SK-N-SH (cell line): ENCODE measurements around the gene ARHGAP6. TPM values are rescaled to one million over a fixed set of nuclear protein-coding genes. Genes with fewer than 3 reads are reported as not detected.

Experiments used
- CTCF ChIA-PET: fragments of 300-600, 350-600 bp; formaldehyde crosslinking; extraction: SDS; loops from one replicate; lab custom pipeline; 2021; lab: Yijun Ruan, JAX
- POLR2A ChIA-PET: fragments of 350-600 bp; sonication (Branson Sonifier 250); formaldehyde crosslinking; extraction: SDS; loops from one replicate; lab custom pipeline; 2020; ENCODE audit warnings: antibody characterized with exemption, inconsistent platforms; lab: Yijun Ruan, JAX
- DNase-seq: peaks from one replicate; pipeline ENCODE4 v3.0.0; 2012
- H2AFZ ChIP-seq: fragments of 200-600 bp; sonication (generic); 2 replicates; pipeline ENCODE4 v1.8.1; 2016; ENCODE audit warnings: antibody characterized with exemption, mild to moderate bottlenecking, low read depth
- H3F3A ChIP-seq: fragments of 200-600 bp; sonication (generic); replicated peaks from 2 replicates; pipeline ENCODE3; 2016; ENCODE audit warnings: antibody characterized with exemption, mild to moderate bottlenecking; ENCODE audit not compliant: insufficient read depth
- H3K27ac ChIP-seq, 2 experiments: fragments of 200-500 bp in 1 of 2; fragments of 200-600 bp in 1 of 2; sonication (Bioruptor generic) in 1 of 2; sonication (generic), shearing (Covaris generic) in 1 of 2; 2 replicates each; pipeline versions ENCODE4 v1.5.1 to v1.6.1; 2014 to 2016; ENCODE audit warnings: low read depth in 2 of 2, inconsistent platforms in 1 of 2, low read length in 1 of 2, mild to moderate bottlenecking in 1 of 2, mixed read lengths in 1 of 2
- H3K27me3 ChIP-seq: fragments of 200-600 bp; sonication (generic), shearing (Covaris generic); 2 replicates; pipeline ENCODE4 v1.6.1; 2016; ENCODE audit warnings: mixed run types; ENCODE audit not compliant: insufficient read depth
- H3K36me3 ChIP-seq, 2 experiments: fragments of 200-500 bp in 1 of 2; fragments of 200-600 bp in 1 of 2; sonication (Bioruptor generic) in 1 of 2; sonication (generic) in 1 of 2; replicated peaks in 1 of 2; 2 replicates each; pipeline versions ENCODE3 to v1.5.1; 2014 to 2016; ENCODE audit warnings: low read length in 1 of 2, mild to moderate bottlenecking in 1 of 2; ENCODE audit not compliant: insufficient read depth in 2 of 2, control insufficient read depth in 1 of 2
- H3K4me1 ChIP-seq, 2 experiments: fragments of 200-500 bp in 1 of 2; fragments of 200-600 bp in 1 of 2; sonication (Bioruptor generic) in 1 of 2; sonication (generic), shearing (Covaris generic) in 1 of 2; 2 replicates each; pipeline versions ENCODE4 v1.5.1 to v1.6.1; 2014 to 2016; ENCODE audit warnings: low read depth in 1 of 2, low read length in 1 of 2, mixed run types in 1 of 2; ENCODE audit not compliant: insufficient read depth in 2 of 2, control insufficient read depth in 1 of 2
- H3K4me2 ChIP-seq: fragments of 200-600 bp; sonication (generic), shearing (Covaris generic); 2 replicates; pipeline ENCODE4 v1.6.1; 2017; ENCODE audit warnings: mixed run types
- H3K4me3 ChIP-seq, 2 experiments: fragments of 200-500 bp in 1 of 2; fragments of 200-600 bp in 1 of 2; sonication (Bioruptor generic) in 1 of 2; sonication (generic), shearing (Covaris generic) in 1 of 2; 2 replicates each; pipeline versions ENCODE4 v1.5.1 to v1.8.1; 2014 to 2016; ENCODE audit warnings: low read depth in 2 of 2, inconsistent platforms in 1 of 2, low read length in 1 of 2, mild to moderate bottlenecking in 1 of 2, mixed read lengths in 1 of 2, moderate library complexity in 1 of 2
- H3K79me2 ChIP-seq: fragments of 200-600 bp; sonication (generic); 2 replicates; pipeline ENCODE4 v1.8.1; 2017; ENCODE audit warnings: mild to moderate bottlenecking; ENCODE audit not compliant: insufficient read depth
- H3K9ac ChIP-seq: fragments of 200-600 bp; sonication (generic); 2 replicates; pipeline ENCODE4 v1.6.1; 2017; ENCODE audit warnings: mixed run types
- H3K9me2 ChIP-seq: fragments of 200-600 bp; sonication (generic); 2 replicates; pipeline ENCODE4 v1.6.1; 2017; ENCODE audit warnings: mixed run types
- H3K9me3 ChIP-seq: fragments of 200-600 bp; sonication (generic); 2 replicates; pipeline ENCODE4 v1.6.1; 2017; ENCODE audit warnings: mixed run types, mild to moderate bottlenecking, moderate library complexity
- H4K20me1 ChIP-seq: fragments of 200-600 bp; sonication (generic); 2 replicates; pipeline ENCODE4 v1.6.1; 2017; ENCODE audit warnings: mild to moderate bottlenecking, mixed run types; ENCODE audit not compliant: insufficient read depth
- EZH2phosphoT487 ChIP-seq: fragments of 200-600 bp; sonication (generic); IDR thresholded peaks from 2 replicates; pipeline ENCODE4 v1.6.1; 2017; ENCODE audit warnings: low read depth, mixed run types, mild to moderate bottlenecking, antibody characterized with exemption, moderate library complexity, borderline replicate concordance
- MEF2A ChIP-seq: IDR thresholded peaks from 2 replicates; pipeline ENCODE4 v1.4.0; 2012; ENCODE audit warnings: low read depth, borderline replicate concordance
- MXI1 ChIP-seq: IDR thresholded peaks from 2 replicates; pipeline ENCODE4 v1.6.1; 2012; ENCODE audit warnings: mild to moderate bottlenecking, low read depth, low read length, improper control_type of control experiment
- NFIC ChIP-seq: IDR thresholded peaks from 2 replicates; pipeline ENCODE4 v1.4.0; 2012; ENCODE audit warnings: borderline replicate concordance
- RXRA ChIP-seq: IDR thresholded peaks from 2 replicates; pipeline ENCODE4 v1.4.0; 2012; ENCODE audit warnings: low read depth, mild to moderate bottlenecking, borderline replicate concordance
- TCF12 ChIP-seq: IDR thresholded peaks from 2 replicates; pipeline ENCODE4 v1.4.0; 2012
- YY1 ChIP-seq: IDR thresholded peaks from 2 replicates; pipeline ENCODE4 v1.4.0; 2012; ENCODE audit warnings: low read depth, mild to moderate bottlenecking
- WGBS: methylation state at CpG from one replicate; pipeline ENCODE4 v1.1.6; 2017; ENCODE audit warnings: low lambda C conversion rate; 5-methylcytosine and 5-hydroxymethylcytosine counted together
- polyA plus RNA-seq, 3 experiments: library from polyadenylated mRNA; depleted of rRNA; stranded (reverse); fragments of >200 nt; gene quantifications; 2 replicates each; pipeline ENCODE4 v1.2.3, GENCODE V29; 2012
- TF ChIP-seq, protein P1 (sequence below): IDR thresholded peaks from 2 replicates; pipeline ENCODE4 v1.4.0; 2012; ENCODE audit warnings: low read depth, borderline replicate concordance
- TF ChIP-seq, protein P2 (sequence below): IDR thresholded peaks from 2 replicates; pipeline ENCODE4 v1.4.0; 2012; ENCODE audit warnings: low read depth
- TF ChIP-seq, protein P3 (sequence below): IDR thresholded peaks from 2 replicates; pipeline ENCODE4 v1.6.1; 2012; ENCODE audit warnings: mild to moderate bottlenecking, low read depth, low read length, moderate library complexity
- TF ChIP-seq, protein P4 (sequence below): IDR thresholded peaks from 2 replicates; pipeline ENCODE4 v1.4.0; 2012; ENCODE audit warnings: low read depth, borderline replicate concordance
- TF ChIP-seq, protein P5 (sequence below): fragments of 150-350 bp; IDR thresholded peaks from 2 replicates; pipeline ENCODE4 v1.6.1; 2017; ENCODE audit warnings: antibody characterized with exemption, low read length, low read depth, borderline replicate concordance

ARHGAP6 gene
- polyA plus RNA-seq, 1 of the 3 experiments (the other 2 are of a cell fraction), result 0.16 TPM

DNA sequence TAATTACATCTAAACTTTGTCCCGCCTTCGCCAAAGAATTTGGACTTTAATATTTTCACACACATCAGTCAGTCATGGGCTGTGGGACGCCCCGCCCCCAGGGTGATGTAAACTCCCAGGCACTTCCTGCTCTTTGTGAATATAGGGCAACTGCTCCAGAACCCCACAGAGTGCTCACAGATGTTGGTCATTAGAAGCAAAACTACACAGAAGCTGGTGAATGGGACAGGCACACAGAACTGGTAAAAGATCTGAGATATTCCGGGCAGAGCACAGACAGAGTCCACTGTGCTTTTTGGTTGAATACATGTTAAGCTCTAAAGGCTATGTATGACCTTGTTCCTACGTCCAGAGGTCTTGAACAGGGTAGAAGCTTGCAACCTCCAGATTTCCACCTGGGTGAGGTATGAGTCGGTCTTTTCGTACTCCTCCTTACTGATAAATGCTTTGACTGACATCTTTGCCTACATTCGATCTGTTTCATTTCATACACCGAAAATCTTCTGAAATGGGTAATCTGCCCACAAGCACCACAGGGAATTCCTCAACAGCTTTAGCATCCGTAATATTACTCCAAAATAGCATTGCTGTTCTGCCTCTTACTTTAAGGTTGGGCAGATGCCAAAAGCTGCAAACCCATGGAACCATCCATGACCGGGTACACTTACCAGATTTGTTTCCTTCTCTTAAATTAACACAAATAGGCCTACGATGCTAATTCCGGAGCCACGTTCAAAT lies 227.9 kb downstream of the ARHGAP6 start:
- POLR2A ChIA-PET, result no interaction called here
- no peaks in the 10 kb centered on the region for H4K20me1 ChIP-seq
- TF ChIP-seq NFIC (no peak), RXRA (no peak), TCF12 (peak; percentile 51; the same call in 1 of the 2 replicates), YY1 (no peak)
- no peak overlapping the region for H3K9ac ChIP-seq
- 0 out of 2 replicates have a peak overlapping the region, but pooled peaks have one; percentile 35 for H3K4me2 ChIP-seq
- H3K79me2 ChIP-seq, result no peaks in the 10 kb centered on the region
- no peak for DNase-seq
- H3K9me2 ChIP-seq, result no peaks in the 10 kb centered on the region
- H3F3A ChIP-seq, result peaks cover 15% of the 10 kb centered on the region
- WGBS, result 34% methylated on average over 15 of the region's 15 CpGs
- H3K27ac ChIP-seq, result peak overlapping the region in 1 of 2 experiments; percentile 45; a peak in 1 of 4 replicates
- no peaks in the 10 kb centered on the region for H3K9me3 ChIP-seq
- no peaks in the 10 kb centered on the region for H3K36me3 ChIP-seq
- H2AFZ ChIP-seq, result 0 out of 2 replicates have a peak overlapping the region, but pooled peaks have one; percentile 44
- CTCF ChIA-PET, result interaction anchor here (1.1 kb wide), 1 partner anchor 294 kb away, joined by 3 read pairs; no protein-coding TSS in a partner anchor
- H3K27me3 ChIP-seq, result no peaks in the 10 kb centered on the region
- H3K4me1 ChIP-seq, result peaks cover 0 to 16% of the 10 kb centered on the region in 2 experiments; a peak in 1 of 4 replicates
- H3K4me3 ChIP-seq, result no peak overlapping the region

DNA sequence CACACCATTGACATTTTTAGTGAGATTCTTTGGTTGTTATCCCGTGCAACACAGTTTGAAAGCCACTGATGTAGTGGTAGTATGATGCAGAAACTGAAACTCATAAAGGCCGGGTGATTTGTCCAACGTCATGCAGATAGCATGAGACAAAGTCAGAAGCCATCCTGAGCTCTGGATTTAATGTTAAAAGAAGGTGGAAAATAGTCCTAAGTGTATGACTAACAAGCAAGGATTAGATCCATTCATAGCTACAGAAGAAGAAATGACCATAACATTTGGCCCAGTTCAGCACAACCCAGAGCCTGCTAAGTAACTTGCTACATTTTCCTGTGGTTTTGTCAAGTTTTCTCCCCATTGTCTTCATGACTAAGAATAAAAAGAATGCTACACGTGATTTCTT lies 230.2 kb downstream of the ARHGAP6 start:
- Histone ChIP-seq H3K4me3 (no peak overlapping the region), H3K27me3 (no peaks in the 10 kb centered on the region), H3K79me2 (no peaks in the 10 kb centered on the region), H3K9me2 (no peaks in the 10 kb centered on the region), H2AFZ (no peak overlapping the region), H4K20me1 (no peaks in the 10 kb centered on the region), H3K4me1 (peaks cover 0 to 16% of the 10 kb centered on the region in 2 experiments; a peak in 1 of 4 replicates), H3K9ac (no peak overlapping the region), H3K36me3 (no peaks in the 10 kb centered on the region), H3K4me2 (peak overlapping the region; percentile 38; the same call in 1 of the 2 replicates), H3K27ac (peak overlapping the region; percentile 39 to 70; a peak in 3 of 4 replicates), H3K9me3 (no peaks in the 10 kb centered on the region), H3F3A (peaks cover 15% of the 10 kb centered on the region)
- no peak for DNase-seq
- WGBS, result 7% methylated on average over 4 of the region's 4 CpGs
- TF ChIP-seq, protein P1, sequence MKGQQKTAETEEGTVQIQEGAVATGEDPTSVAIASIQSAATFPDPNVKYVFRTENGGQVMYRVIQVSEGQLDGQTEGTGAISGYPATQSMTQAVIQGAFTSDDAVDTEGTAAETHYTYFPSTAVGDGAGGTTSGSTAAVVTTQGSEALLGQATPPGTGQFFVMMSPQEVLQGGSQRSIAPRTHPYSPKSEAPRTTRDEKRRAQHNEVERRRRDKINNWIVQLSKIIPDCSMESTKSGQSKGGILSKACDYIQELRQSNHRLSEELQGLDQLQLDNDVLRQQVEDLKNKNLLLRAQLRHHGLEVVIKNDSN, result 0 out of 2 replicates have a peak, but pooled peaks have one; percentile 43
- TF ChIP-seq EZH2phosphoT487 (no peak), TCF12 (0 out of 2 replicates have a peak, but pooled peaks have one; percentile 12)
- TF ChIP-seq, protein P2, sequence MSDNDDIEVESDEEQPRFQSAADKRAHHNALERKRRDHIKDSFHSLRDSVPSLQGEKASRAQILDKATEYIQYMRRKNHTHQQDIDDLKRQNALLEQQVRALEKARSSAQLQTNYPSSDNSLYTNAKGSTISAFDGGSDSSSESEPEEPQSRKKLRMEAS, result no peak
- CTCF ChIA-PET, result interaction anchor here (1.1 kb wide), 1 partner anchor 12 kb away, joined by 4 read pairs; no protein-coding TSS in a partner anchor
- POLR2A ChIA-PET, result no interaction called here

DNA sequence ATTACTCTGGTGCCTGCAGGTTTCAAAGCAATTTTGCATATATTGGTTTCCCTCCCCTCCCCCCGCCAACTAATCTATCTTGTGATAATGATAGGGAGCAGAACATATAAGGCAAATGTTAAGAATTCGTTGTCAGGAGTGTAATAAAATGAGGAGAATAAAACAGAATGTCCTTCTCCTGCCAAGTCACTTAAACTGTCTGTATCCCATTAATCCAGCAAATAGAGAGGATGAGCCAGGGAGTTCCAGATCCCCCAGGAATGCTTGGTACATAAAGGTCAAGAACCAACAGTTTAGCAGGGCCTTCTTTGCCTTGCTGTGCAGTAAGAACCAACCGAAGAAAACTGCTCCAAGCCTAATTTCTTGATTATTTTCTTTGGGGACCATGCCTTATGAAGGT lies 231.1 kb downstream of the ARHGAP6 start:
- H3K27me3 ChIP-seq, result no peaks in the 10 kb centered on the region
- H3K9me2 ChIP-seq, result no peaks in the 10 kb centered on the region
- peaks cover 0 to 16% of the 10 kb centered on the region in 2 experiments; a peak in 1 of 4 replicates for H3K4me1 ChIP-seq
- ChIA-PET POLR2A (no interaction called here), CTCF (no interaction called here)
- H2AFZ ChIP-seq, result no peak overlapping the region
- H3K9ac ChIP-seq, result no peak overlapping the region
- peak overlapping the region in 1 of 2 experiments; percentile 70; a peak in 2 of 4 replicates for H3K27ac ChIP-seq
- no peak overlapping the region for H3K4me2 ChIP-seq
- H3K36me3 ChIP-seq, result no peaks in the 10 kb centered on the region
- H3K9me3 ChIP-seq, result no peaks in the 10 kb centered on the region
- no peaks in the 10 kb centered on the region for H3K79me2 ChIP-seq
- 28% methylated on average over 3 of the region's 3 CpGs for WGBS
- H3F3A ChIP-seq, result peaks cover 15% of the 10 kb centered on the region
- H3K4me3 ChIP-seq, result no peak overlapping the region
- DNase-seq, result no peak
- H4K20me1 ChIP-seq, result no peaks in the 10 kb centered on the region
- TF ChIP-seq, protein P3, sequence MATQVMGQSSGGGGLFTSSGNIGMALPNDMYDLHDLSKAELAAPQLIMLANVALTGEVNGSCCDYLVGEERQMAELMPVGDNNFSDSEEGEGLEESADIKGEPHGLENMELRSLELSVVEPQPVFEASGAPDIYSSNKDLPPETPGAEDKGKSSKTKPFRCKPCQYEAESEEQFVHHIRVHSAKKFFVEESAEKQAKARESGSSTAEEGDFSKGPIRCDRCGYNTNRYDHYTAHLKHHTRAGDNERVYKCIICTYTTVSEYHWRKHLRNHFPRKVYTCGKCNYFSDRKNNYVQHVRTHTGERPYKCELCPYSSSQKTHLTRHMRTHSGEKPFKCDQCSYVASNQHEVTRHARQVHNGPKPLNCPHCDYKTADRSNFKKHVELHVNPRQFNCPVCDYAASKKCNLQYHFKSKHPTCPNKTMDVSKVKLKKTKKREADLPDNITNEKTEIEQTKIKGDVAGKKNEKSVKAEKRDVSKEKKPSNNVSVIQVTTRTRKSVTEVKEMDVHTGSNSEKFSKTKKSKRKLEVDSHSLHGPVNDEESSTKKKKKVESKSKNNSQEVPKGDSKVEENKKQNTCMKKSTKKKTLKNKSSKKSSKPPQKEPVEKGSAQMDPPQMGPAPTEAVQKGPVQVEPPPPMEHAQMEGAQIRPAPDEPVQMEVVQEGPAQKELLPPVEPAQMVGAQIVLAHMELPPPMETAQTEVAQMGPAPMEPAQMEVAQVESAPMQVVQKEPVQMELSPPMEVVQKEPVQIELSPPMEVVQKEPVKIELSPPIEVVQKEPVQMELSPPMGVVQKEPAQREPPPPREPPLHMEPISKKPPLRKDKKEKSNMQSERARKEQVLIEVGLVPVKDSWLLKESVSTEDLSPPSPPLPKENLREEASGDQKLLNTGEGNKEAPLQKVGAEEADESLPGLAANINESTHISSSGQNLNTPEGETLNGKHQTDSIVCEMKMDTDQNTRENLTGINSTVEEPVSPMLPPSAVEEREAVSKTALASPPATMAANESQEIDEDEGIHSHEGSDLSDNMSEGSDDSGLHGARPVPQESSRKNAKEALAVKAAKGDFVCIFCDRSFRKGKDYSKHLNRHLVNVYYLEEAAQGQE, result no peak
- no peak for TF ChIP-seq MXI1
- TF ChIP-seq, protein P4, sequence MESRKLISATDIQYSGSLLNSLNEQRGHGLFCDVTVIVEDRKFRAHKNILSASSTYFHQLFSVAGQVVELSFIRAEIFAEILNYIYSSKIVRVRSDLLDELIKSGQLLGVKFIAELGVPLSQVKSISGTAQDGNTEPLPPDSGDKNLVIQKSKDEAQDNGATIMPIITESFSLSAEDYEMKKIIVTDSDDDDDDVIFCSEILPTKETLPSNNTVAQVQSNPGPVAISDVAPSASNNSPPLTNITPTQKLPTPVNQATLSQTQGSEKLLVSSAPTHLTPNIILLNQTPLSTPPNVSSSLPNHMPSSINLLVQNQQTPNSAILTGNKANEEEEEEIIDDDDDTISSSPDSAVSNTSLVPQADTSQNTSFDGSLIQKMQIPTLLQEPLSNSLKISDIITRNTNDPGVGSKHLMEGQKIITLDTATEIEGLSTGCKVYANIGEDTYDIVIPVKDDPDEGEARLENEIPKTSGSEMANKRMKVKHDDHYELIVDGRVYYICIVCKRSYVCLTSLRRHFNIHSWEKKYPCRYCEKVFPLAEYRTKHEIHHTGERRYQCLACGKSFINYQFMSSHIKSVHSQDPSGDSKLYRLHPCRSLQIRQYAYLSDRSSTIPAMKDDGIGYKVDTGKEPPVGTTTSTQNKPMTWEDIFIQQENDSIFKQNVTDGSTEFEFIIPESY, result no peak
- no peak for TF ChIP-seq MEF2A
- TF ChIP-seq, protein P5, sequence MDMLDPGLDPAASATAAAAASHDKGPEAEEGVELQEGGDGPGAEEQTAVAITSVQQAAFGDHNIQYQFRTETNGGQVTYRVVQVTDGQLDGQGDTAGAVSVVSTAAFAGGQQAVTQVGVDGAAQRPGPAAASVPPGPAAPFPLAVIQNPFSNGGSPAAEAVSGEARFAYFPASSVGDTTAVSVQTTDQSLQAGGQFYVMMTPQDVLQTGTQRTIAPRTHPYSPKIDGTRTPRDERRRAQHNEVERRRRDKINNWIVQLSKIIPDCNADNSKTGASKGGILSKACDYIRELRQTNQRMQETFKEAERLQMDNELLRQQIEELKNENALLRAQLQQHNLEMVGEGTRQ, result no peak
